GM12878 (cell line): Measurements from ENCODE around the gene FNDC3B. TPM values are rescaled to one million over a fixed set of nuclear protein-coding genes. Genes with fewer than 3 reads are reported as not detected.

ENCODE experiments used
- ATF2 ChIP-seq: IDR thresholded peaks from 2 replicates; pipeline ENCODE4 v1.6.1; 2012; ENCODE audit warnings: low read length, inconsistent platforms
- BACH1 ChIP-seq: fragments of 450-650 bp; IDR thresholded peaks from 2 replicates; pipeline ENCODE4 v1.6.1; 2017; ENCODE audit warnings: mild to moderate bottlenecking, borderline replicate concordance
- BCL11A ChIP-seq: IDR thresholded peaks from 2 replicates; pipeline ENCODE4 v1.6.1; 2011; ENCODE audit warnings: low read depth, low read length
- BCL3 ChIP-seq: IDR thresholded peaks from 2 replicates; pipeline ENCODE4 v1.6.1; 2011; ENCODE audit warnings: borderline replicate concordance, low read depth, mild to moderate bottlenecking, moderate library complexity, low read length; ENCODE audit not compliant: insufficient read depth, poor library complexity, severe bottlenecking
- BHLHE40 ChIP-seq, 2 experiments: fragments of 450-650 bp in 1 of 2; IDR thresholded peaks; 2 replicates each; pipeline ENCODE4 v1.6.1; 2011 to 2017; ENCODE audit warnings: low read depth in 2 of 2, borderline replicate concordance in 1 of 2, improper control_type of control experiment in 1 of 2, low read length in 1 of 2, mild to moderate bottlenecking in 1 of 2
- EGR1 ChIP-seq, 2 experiments: IDR thresholded peaks; 1 replicate in 1 of 2; 2 replicates in 1 of 2; pipeline ENCODE4 v1.6.1; 2011 to 2012; ENCODE audit warnings: low read depth in 2 of 2, low read length in 2 of 2, borderline replicate concordance in 1 of 2, mild to moderate bottlenecking in 1 of 2, moderate library complexity in 1 of 2
- ETV6 ChIP-seq, 2 experiments: fragments of 450-650 bp in 1 of 2; IDR thresholded peaks in 1 of 2; conservative IDR thresholded peaks in 1 of 2; 2 replicates each; pipeline ENCODE4 v1.6.1; 2014; ENCODE audit warnings: antibody characterized with exemption in 1 of 2, borderline replicate concordance in 1 of 2, low read depth in 1 of 2, mild to moderate bottlenecking in 1 of 2, moderate library complexity in 1 of 2
- EZH2 ChIP-seq: IDR thresholded peaks from 2 replicates; pipeline ENCODE4 v1.6.1; 2012; ENCODE audit warnings: low read depth, mild to moderate bottlenecking, control low read depth, inconsistent platforms, low read length, borderline replicate concordance; ENCODE audit not compliant: control insufficient read depth
- IKZF2 ChIP-seq, 2 experiments: fragments of 450-650 bp; IDR thresholded peaks; 2 replicates each; pipeline ENCODE4 v1.6.1; 2017; ENCODE audit warnings: mild to moderate bottlenecking in 2 of 2, moderate library complexity in 2 of 2
- MTA2 ChIP-seq: fragments of 450-650 bp; IDR thresholded peaks from 2 replicates; pipeline ENCODE4 v1.6.1; 2016; ENCODE audit warnings: low read depth, mild to moderate bottlenecking, moderate library complexity
- POLR2A ChIP-seq: IDR thresholded peaks from 2 replicates; pipeline ENCODE4 v1.6.1; 2011; ENCODE audit warnings: low read depth, mild to moderate bottlenecking, low read length
- RBBP5 ChIP-seq: fragments of 200-600 bp; sonication (generic); conservative IDR thresholded peaks from 2 replicates; pipeline ENCODE4 v1.6.1; 2016
- RUNX3 ChIP-seq: IDR thresholded peaks from 2 replicates; pipeline ENCODE4 v1.6.1; 2012; ENCODE audit warnings: low read length, inconsistent platforms
- SKIL ChIP-seq: fragments of 450-650 bp; IDR thresholded peaks from 2 replicates; pipeline ENCODE4 v1.6.1; 2017; ENCODE audit warnings: mild to moderate bottlenecking, low read depth, inconsistent platforms; ENCODE audit not compliant: poor library complexity, severe bottlenecking
- SMAD1 ChIP-seq: fragments of 450-650 bp; IDR thresholded peaks from 2 replicates; pipeline ENCODE4 v1.6.1; 2018; ENCODE audit warnings: mild to moderate bottlenecking, low read depth; ENCODE audit not compliant: partially characterized antibody
- SRF ChIP-seq, 2 experiments: IDR thresholded peaks; 2 replicates each; pipeline ENCODE4 v1.6.1; 2011; ENCODE audit warnings: low read depth in 2 of 2, low read length in 2 of 2, mild to moderate bottlenecking in 1 of 2, moderate library complexity in 1 of 2
- STAT1 ChIP-seq: fragments of 450-650 bp; conservative IDR thresholded peaks from 2 replicates; pipeline ENCODE4 v1.6.1; 2014; ENCODE audit warnings: antibody characterized with exemption, mild to moderate bottlenecking
- YY1 ChIP-seq: IDR thresholded peaks from 2 replicates; pipeline ENCODE4 v1.6.1; 2011; ENCODE audit warnings: low read depth, mild to moderate bottlenecking, low read length
- ZBED1 ChIP-seq: IDR thresholded peaks from 2 replicates; pipeline ENCODE4 v1.6.1; 2016; ENCODE audit warnings: borderline replicate concordance
- ZNF217 ChIP-seq: fragments of 450-650 bp; IDR thresholded peaks from 2 replicates; pipeline ENCODE4 v1.6.1; 2017; ENCODE audit warnings: antibody characterized with exemption, mild to moderate bottlenecking
- ZNF24 ChIP-seq: fragments of 450-650 bp; IDR thresholded peaks from 2 replicates; pipeline ENCODE4 v1.6.1; 2017; ENCODE audit warnings: antibody characterized with exemption, mild to moderate bottlenecking
- polyA plus RNA-seq, 11 experiments: library from polyadenylated mRNA; depleted of rRNA in 4 of 11; unstranded in 6 of 11; stranded (reverse) in 5 of 11; fragments of >200 nt; fragmentation: Nextera tagmentation in 4 of 11; fragmentation: Illumina TruSeq in 1 of 11; extraction: Ambion mirVana in 4 of 11; extraction: Trizol in 1 of 11; gene quantifications; 1 replicate in 1 of 11; 2 replicates in 10 of 11; pipeline versions ENCODE4 v1.2.1 to v1.2.3, GENCODE V29; 2011 to 2016; ENCODE audit warnings: inconsistent platforms in 2 of 11, missing spikeins in 2 of 11, low read depth in 1 of 11
- total RNA-seq, 4 experiments: library from RNA; depleted of rRNA in 3 of 4; stranded (reverse); fragments of >200 nt in 3 of 4; fragmentation: Illumina TruSeq in 1 of 4; extraction: Trizol in 1 of 4; gene quantifications; 2 replicates each; pipeline versions ENCODE4 v1.2.1 to v1.2.3, GENCODE V29; 2013 to 2021

Gene FNDC3B
- total and polyA plus RNA-seq, 10 of the 15 experiments (the other 5 are each of a cell fraction or from before 2014, with no cell fraction given) = 7.9 to 35.0 (median 18.5) TPM

- TF ChIP-seq BCL3 (peak; percentile 91), BACH1 (peak; percentile 90; the same call in 1 of the 2 replicates), POLR2A (no peak), BHLHE40 (IDR thresholded peaks at IDR 0.05; ENCODE audit: borderline replicate concordance in 1 of 2, low read depth in 2 of 2, low read length in 1 of 2) (peak in 1 of 2 experiments; percentile 29; a peak in 1 of 4 replicates), STAT1 (no peak), YY1 (peak; percentile 79), ATF2 (peak; percentile 93), ETV6 (conservative IDR thresholded peaks at IDR 0.05 in 1 of 2, IDR thresholded peaks at IDR 0.05 in 1 of 2; ENCODE audit: borderline replicate concordance in 1 of 2, low read depth in 1 of 2) (peak in 1 of 2 experiments; percentile 73; a peak in 2 of 4 replicates), ZBED1 (peak; percentile 83), SKIL (peak; percentile 56), ZNF24 (0 out of 2 replicates have a peak, but pooled peaks have one; percentile 36), SRF (IDR thresholded peaks at IDR 0.05; ENCODE audit: low read depth in 2 of 2, low read length in 2 of 2) (0 out of 4 replicates have a peak, but pooled peaks of 1 of the 2 experiments have one; percentile 55), RBBP5 (no peak), MTA2 (peak; percentile 82), EZH2 (no peak), SMAD1 (peak; percentile 6), EGR1 (IDR thresholded peaks at IDR 0.05; ENCODE audit: borderline replicate concordance in 1 of 2, low read depth in 2 of 2, low read length in 2 of 2) (no peak), BCL11A (peak; percentile 43; the same call in 1 of the 2 replicates), RUNX3 (peak; percentile 67), IKZF2 (IDR thresholded peaks at IDR 0.05) (peak; percentile 93 to 96), ZNF217 (peak; percentile 66)
Observed at GRCh38 chr3:172138792-172139507, 99.6 kb downstream of the FNDC3B start (continued).
